ENCODE measurements around the gene FAM20C. TPM values are rescaled to one million over a fixed set of nuclear protein-coding genes. Genes with fewer than 3 reads are reported as not detected.

The FAM20C gene
- total RNA-seq, 1 experiment from 2014 or later = 62.4 TPM

DNA sequence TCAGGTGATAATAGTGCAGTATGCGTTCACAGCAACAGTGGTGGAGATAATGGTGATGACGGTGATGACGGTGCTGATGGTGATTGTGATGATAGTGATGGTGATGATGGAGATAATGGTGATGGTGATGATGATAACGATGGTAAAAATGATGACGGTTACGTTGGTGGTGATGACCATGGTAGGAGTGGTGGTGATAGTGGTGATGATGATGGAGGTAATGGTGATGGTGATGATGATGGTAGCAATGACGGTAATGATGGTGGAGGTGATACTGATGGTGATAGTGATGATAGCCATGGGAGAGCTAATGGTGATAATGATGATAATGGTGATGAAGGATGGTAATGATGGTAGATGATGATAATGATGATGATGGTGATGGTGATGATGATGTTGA lies 45.0 kb downstream of the FAM20C start:
- TF ChIP-seq TCF7L2 (IDR thresholded peaks at IDR 0.05; ENCODE audit: low read depth, low read length) (no peak; the same call in 1 of the 2 replicates), POLR2AphosphoS5 (IDR thresholded peaks at IDR 0.05; ENCODE audit: low read depth, low read length) (no peak), SIN3A (IDR thresholded peaks at IDR 0.05; ENCODE audit: borderline replicate concordance, insufficient read depth, low read depth, low read length) (no peak)
- TF ChIP-seq, protein P1, sequence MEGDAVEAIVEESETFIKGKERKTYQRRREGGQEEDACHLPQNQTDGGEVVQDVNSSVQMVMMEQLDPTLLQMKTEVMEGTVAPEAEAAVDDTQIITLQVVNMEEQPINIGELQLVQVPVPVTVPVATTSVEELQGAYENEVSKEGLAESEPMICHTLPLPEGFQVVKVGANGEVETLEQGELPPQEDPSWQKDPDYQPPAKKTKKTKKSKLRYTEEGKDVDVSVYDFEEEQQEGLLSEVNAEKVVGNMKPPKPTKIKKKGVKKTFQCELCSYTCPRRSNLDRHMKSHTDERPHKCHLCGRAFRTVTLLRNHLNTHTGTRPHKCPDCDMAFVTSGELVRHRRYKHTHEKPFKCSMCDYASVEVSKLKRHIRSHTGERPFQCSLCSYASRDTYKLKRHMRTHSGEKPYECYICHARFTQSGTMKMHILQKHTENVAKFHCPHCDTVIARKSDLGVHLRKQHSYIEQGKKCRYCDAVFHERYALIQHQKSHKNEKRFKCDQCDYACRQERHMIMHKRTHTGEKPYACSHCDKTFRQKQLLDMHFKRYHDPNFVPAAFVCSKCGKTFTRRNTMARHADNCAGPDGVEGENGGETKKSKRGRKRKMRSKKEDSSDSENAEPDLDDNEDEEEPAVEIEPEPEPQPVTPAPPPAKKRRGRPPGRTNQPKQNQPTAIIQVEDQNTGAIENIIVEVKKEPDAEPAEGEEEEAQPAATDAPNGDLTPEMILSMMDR (IDR thresholded peaks at IDR 0.05) = no peak
- TF ChIP-seq, protein P2, sequence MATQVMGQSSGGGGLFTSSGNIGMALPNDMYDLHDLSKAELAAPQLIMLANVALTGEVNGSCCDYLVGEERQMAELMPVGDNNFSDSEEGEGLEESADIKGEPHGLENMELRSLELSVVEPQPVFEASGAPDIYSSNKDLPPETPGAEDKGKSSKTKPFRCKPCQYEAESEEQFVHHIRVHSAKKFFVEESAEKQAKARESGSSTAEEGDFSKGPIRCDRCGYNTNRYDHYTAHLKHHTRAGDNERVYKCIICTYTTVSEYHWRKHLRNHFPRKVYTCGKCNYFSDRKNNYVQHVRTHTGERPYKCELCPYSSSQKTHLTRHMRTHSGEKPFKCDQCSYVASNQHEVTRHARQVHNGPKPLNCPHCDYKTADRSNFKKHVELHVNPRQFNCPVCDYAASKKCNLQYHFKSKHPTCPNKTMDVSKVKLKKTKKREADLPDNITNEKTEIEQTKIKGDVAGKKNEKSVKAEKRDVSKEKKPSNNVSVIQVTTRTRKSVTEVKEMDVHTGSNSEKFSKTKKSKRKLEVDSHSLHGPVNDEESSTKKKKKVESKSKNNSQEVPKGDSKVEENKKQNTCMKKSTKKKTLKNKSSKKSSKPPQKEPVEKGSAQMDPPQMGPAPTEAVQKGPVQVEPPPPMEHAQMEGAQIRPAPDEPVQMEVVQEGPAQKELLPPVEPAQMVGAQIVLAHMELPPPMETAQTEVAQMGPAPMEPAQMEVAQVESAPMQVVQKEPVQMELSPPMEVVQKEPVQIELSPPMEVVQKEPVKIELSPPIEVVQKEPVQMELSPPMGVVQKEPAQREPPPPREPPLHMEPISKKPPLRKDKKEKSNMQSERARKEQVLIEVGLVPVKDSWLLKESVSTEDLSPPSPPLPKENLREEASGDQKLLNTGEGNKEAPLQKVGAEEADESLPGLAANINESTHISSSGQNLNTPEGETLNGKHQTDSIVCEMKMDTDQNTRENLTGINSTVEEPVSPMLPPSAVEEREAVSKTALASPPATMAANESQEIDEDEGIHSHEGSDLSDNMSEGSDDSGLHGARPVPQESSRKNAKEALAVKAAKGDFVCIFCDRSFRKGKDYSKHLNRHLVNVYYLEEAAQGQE (IDR thresholded peaks at IDR 0.05; ENCODE audit: insufficient read depth in 1 of 2, low read depth in 2 of 2, low read length in 1 of 2) = no peak
- Histone ChIP-seq H3K27ac (ENCODE audit: low read length) (peak overlapping the region; percentile 86; the same call in 1 of the 2 replicates), H3K9me3 (ENCODE audit: control insufficient read depth, insufficient read depth, low read depth, low read length) (no peaks in the 10 kb centered on the region), H3K36me3 (ENCODE audit: control insufficient read depth, insufficient read depth, low read length) (no peaks in the 10 kb centered on the region), H3K4me1 (ENCODE audit: control insufficient read depth, insufficient read depth, low read length) (peaks cover 63% of the 10 kb centered on the region), H3K4me3 (ENCODE audit: low read depth in 2 of 2, low read length in 2 of 2) (no peak overlapping the region), H3K27me3 (ENCODE audit: control insufficient read depth, insufficient read depth, low read length) (no peaks in the 10 kb centered on the region)
- no TSS peak for BruUV-seq (replicated peaks)
- ChIA-PET POLR2A (no interaction called here), CTCF (no interaction called here)
- ATAC-seq (no peak), DNase-seq (ENCODE audit: low read depth, low spot score) (no peak)
- in situ Hi-C loops (cut with HindIII; ENCODE audit: low pct_unique_long_range_greater_than_20kb, low sequenced_read_pairs) = no loop called here
- intact Hi-C loops (cut with micrococcal nuclease; ENCODE audit: unreplicated experiment) = no loop called here

DNA sequence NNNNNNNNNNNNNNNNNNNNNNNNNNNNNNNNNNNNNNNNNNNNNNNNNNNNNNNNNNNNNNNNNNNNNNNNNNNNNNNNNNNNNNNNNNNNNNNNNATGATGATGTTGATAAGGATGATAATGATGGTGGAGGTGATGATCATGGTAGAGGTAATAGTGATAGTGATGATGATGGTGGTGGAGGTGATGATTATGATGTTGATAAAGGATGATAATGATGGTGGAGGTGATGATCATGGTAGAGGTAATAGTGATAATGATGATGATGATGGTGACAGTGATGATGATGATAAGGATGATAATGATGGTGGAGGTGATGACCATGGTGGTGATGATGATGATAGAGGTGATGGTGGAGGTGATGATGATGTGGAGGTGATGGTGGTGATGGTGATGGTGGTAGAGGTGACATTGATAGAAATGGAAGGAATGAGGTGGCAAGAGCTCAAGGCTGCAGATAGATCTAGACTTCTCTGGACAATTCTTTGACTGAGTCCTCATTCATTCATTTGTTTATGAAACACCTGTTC lies 47.8 kb downstream of the FAM20C start:
- POLR2A ChIA-PET = no interaction called here
- intact Hi-C loops (cut with micrococcal nuclease; ENCODE audit: unreplicated experiment) (no loop called here), in situ Hi-C loops (cut with HindIII; ENCODE audit: low pct_unique_long_range_greater_than_20kb, low sequenced_read_pairs) (no loop called here)
- no peak overlapping the region for H3K4me3 ChIP-seq (ENCODE audit: low read depth in 2 of 2, low read length in 2 of 2)
- ATAC-seq (no peak), DNase-seq (ENCODE audit: low read depth, low spot score) (no peak)
- BruUV-seq (replicated peaks) = no TSS peak
- peaks cover 35% of the 10 kb centered on the region for H3K4me1 ChIP-seq (ENCODE audit: control insufficient read depth, insufficient read depth, low read length)
- H3K27me3 ChIP-seq (ENCODE audit: control insufficient read depth, insufficient read depth, low read length) = no peaks in the 10 kb centered on the region
- CTCF ChIA-PET = interaction anchor here (1.0 kb wide), 1 partner anchor 177 kb away, joined by 3 read pairs; no protein-coding TSS in a partner anchor
- H3K36me3 ChIP-seq (ENCODE audit: control insufficient read depth, insufficient read depth, low read length) = no peaks in the 10 kb centered on the region
- TF ChIP-seq, protein P1 (IDR thresholded peaks at IDR 0.05) = no peak
- TF ChIP-seq, protein P2 (IDR thresholded peaks at IDR 0.05; ENCODE audit: insufficient read depth in 1 of 2, low read depth in 2 of 2, low read length in 1 of 2) = no peak
- TF ChIP-seq SIN3A (IDR thresholded peaks at IDR 0.05; ENCODE audit: borderline replicate concordance, insufficient read depth, low read depth, low read length) = no peak
- H3K27ac ChIP-seq (ENCODE audit: low read length) = peak overlapping the region; percentile 2
- H3K9me3 ChIP-seq (ENCODE audit: control insufficient read depth, insufficient read depth, low read depth, low read length) = no peaks in the 10 kb centered on the region

Measured in Panc1 (cell line).